H1 (cell line): ENCODE results near the gene SND1. TPM values are rescaled to one million over a fixed set of nuclear protein-coding genes. Genes with fewer than 3 reads are reported as not detected.

ENCODE experiments used
- CBX8 ChIP-seq: fragments of 300-800, 300-1000 bp; sonication (generic); IDR thresholded peaks from 2 replicates; pipeline ENCODE4 v1.7.1; 2016; ENCODE audit warnings: low read depth, low read length, borderline replicate concordance
- KDM5A ChIP-seq: fragments of 200-600 bp; IDR thresholded peaks from 2 replicates; pipeline ENCODE4 v1.7.1; 2012; ENCODE audit warnings: mild to moderate bottlenecking, low read length, inconsistent platforms, mixed read lengths
- PHF8 ChIP-seq: fragments of 200-600 bp; sonication (generic); conservative IDR thresholded peaks from 2 replicates; pipeline ENCODE4 v1.7.1; 2012; ENCODE audit warnings: low read depth, mild to moderate bottlenecking, inconsistent platforms, low read length, moderate library complexity
- RXRA ChIP-seq: IDR thresholded peaks from 2 replicates; pipeline ENCODE4 v1.6.1; 2011; ENCODE audit warnings: low read depth, mild to moderate bottlenecking, low read length, moderate library complexity; ENCODE audit not compliant: insufficient read depth
- SP2 ChIP-seq: IDR thresholded peaks from 2 replicates; pipeline ENCODE4 v1.6.1; 2012; ENCODE audit warnings: mild to moderate bottlenecking, low read length, inconsistent platforms
- SUZ12 ChIP-seq: fragments of 200-600 bp; sonication (generic); IDR thresholded peaks from 2 replicates; pipeline ENCODE4 v1.6.1; 2012; ENCODE audit warnings: mild to moderate bottlenecking, inconsistent platforms, low read length, moderate library complexity, mixed read lengths
- TAF1 ChIP-seq: IDR thresholded peaks from 2 replicates; pipeline ENCODE4 v1.6.1; 2011; ENCODE audit warnings: mild to moderate bottlenecking, low read depth, low read length
- USF2 ChIP-seq: IDR thresholded peaks from 2 replicates; pipeline ENCODE4 v1.6.1; 2011; ENCODE audit warnings: low read length, improper control_type of control experiment
- polyA plus RNA-seq, 7 experiments: library from polyadenylated mRNA; depleted of rRNA in 3 of 7; stranded (reverse) in 5 of 7; unstranded in 2 of 7; fragments of >200 nt in 5 of 7; fragments of 200-250 nt in 2 of 7; gene quantifications; 1 replicate in 5 of 7; 2 replicates in 1 of 7; 4 replicates in 1 of 7; pipeline versions ENCODE4 v1.2.1 to v1.2.3, GENCODE V29; 2011 to 2013; ENCODE audit warnings: missing spikeins in 2 of 7, mixed read lengths in 2 of 7
- total RNA-seq: library from RNA; stranded (reverse); fragmentation: NEBNext Ultra II Directional; extraction: Animal tissue kit (Norgen Biotek cat#: 25700); gene quantifications from 2 replicates; pipeline ENCODE4 v1.2.1, GENCODE V29; 2021

SND1 gene
- total and polyA plus RNA-seq, 2 of the 8 experiments (the other 6 are each of a cell fraction or from before 2014, with no cell fraction given) = 122 to 290 TPM

- TF ChIP-seq CBX8 (no peak), TAF1 (no peak), SUZ12 (no peak), USF2 (no peak), RXRA (no peak), PHF8 (no peak), KDM5A (no peak), SP2 (no peak)
Observed at GRCh38 chr7:128112018-128112780, 460.2 kb downstream of the SND1 start (continued).
